NCI-H2081 (cell line): ENCODE results near the gene ISOC1.

ENCODE experiments used
- DNase-seq, 2 experiments: peaks; one replicate each; lab custom pipeline; 2025; lab: John Stamatoyannopoulos, UW

ISOC1 gene

DNA sequence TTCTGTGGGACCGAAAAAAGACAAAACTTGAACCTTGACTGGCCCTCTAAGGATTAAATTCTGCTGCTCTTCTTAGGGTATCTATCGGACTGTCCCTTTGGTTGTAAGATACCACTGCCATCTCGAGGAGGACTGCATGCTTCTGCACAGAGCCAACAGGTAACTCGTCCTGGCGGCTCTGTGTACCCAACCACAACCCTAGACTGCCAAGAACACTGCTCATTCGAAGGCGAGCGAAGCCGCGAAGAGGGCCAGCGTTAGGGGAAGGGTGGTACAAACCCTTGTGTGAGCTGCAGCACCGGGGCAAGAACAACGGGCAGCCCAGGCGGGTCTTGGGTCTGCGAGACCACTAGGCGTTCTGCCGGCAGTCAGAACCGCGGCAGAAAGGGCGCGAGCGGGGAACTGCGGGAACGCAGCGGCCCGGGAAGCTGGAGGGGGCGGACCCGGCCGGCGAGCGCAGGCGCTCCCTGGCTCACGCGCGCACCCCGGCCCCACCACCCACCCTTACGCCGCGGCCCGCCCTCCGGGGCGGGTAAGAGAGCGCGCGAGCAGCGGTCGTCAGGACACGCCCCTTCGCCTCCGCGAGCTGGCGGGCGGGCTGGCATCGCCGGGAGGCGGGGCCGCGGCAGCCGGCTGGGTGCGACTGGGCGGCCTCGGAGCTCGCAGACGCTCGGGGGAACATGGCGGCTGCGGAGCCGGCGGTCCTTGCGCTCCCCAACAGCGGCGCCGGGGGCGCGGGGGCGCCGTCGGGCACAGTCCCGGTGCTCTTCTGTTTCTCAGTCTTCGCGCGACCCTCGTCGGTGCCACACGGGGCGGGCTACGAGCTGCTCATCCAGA lies at the start of gene ISOC1:
Gene ISOC1, plus strand, starts transcription at position 663 of the 837 bp plus-strand sequence. Its CDS starts 18 bp downstream, at position 681.
- DNase-seq: peak; percentile 83 to 84

- no peak for DNase-seq
Observed at GRCh38 chr5:129046151-129046550, 48.4 kb upstream of the ISOC1 start.

- DNase-seq: no peak
Observed at GRCh38 chr5:129048509-129048908, 46.0 kb upstream of the ISOC1 start.

DNA sequence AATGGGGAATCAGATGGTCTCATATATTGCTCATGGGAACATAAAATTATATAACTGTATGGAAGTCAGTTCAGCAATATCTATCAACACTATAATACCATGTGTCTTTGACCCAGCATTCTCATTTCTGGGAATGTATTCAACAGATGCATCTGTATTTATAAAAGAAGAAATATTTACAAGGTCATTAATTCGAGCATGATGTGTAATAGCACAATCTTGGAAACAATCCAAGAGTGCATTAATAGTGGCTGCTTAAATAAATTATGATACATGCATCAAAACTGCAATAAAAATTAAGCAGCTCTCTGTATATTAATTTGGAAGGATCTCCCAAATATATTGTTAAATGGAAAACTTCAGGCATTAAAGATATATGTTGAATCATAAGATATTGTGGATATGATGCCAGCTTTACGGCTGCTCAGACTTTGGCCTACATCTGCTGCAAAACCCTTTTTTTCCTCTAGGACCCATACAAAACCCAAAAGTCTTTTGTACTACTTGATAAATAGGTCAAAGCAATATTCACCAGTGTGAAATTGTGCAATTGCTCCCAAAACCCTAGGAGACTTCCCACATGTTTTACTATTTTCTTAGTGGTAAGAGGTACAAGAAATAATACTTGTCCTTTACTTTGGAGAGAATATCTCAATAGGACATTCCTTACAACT lies 45.3 kb upstream of the ISOC1 start:
- DNase-seq: no peak

DNA sequence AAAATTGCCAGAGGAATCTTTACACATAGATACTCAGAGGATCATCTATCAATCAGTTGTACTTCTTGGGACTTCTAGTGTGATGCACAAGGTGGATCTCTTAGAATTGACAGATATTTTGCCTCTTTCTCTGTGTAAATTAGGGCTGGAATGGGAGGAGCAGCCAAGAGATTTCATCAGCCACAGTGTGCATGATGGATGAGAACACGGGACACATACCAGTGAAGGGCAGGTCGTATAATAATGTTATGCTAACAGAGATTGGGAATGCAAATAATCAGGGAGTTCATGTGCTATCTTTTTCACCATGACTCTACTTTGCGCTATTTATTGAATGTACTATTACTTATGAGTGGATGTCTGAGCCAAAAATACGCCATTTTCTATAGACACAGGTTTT lies 43.3 kb upstream of the ISOC1 start:
- DNase-seq: no peak

DNA sequence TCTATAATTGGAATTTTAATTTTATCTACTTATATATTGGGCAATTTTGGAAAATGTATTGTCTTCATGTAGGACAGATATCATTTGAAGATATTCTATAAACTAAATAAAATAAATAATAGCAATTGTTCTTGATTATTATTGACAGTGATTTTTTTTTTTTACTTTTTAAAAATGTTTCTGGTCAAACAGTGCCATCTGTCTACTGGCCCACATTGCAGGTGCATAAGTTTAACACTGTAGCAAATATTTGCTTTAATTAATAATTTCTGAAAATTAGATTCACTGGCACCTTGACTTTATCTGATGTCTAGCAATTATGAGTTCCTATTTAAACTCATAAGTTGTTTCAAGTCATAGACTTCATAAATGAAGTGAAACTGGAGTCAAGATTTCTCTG lies 41.1 kb upstream of the ISOC1 start:
- no peak for DNase-seq

DNA sequence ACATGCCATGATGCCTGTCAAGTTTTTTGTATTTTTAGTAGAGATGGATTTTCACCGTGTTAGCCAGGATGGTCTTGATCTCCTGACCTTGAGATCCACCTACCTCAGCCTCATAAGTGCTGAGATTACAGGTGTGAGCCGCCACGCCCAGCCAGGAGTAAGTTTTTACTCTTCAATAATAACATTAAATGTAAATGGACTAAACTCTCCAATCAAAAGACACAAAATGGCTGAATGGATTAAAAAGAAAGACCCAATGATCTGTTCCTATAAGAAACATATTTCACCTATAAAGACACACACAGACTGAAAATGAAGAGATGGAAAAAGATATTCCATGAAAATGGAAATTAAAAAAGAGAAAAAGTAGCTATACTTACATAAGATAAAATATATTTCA lies 37.2 kb upstream of the ISOC1 start:
- no peak for DNase-seq

DNA sequence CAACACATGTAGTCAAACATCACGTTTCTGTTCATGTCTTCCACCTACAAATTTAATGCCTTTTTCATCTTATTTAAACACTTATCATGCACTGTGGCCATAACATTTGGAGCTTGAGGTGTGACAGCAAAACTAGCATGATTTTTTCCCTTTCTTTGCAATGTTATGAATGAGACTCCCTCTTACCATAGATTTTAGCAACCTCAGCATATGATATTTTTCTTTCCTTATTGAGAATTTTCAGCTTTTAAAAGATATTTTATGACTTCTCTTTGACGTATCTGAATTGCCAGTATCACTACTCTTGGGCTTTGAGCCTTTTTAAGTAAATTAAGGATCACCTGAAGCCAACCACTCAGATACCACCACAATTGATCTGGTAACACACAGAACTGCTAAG lies 32.7 kb upstream of the ISOC1 start:
- DNase-seq: no peak

- peak; percentile 1 to 50 for DNase-seq
Observed at GRCh38 chr5:129063483-129064113, 31.0 kb upstream of the ISOC1 start.

DNA sequence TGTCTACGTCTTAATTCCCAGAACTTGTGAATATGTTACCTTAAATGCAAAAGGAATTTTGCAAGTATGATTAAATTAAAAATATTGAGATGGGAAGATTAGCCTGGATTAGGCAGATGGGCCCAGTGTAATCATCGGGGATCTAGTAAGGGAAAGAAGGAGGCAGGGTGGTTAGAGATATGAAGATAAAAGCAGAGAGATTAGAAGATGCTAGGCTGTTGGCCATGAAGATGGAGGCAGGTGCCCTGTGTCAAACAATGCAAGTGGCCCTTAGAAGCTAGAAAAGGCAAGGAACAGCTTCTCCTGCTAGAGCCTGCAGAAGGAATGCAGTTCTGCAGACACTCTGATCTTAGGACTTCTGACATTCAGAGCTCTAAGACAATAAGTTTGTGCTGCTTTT lies 28.8 kb upstream of the ISOC1 start:
- DNase-seq: no peak

GRCh38 chr5:129067745-129068144 lies 26.8 kb upstream of the ISOC1 start:
- DNase-seq: no peak

DNA sequence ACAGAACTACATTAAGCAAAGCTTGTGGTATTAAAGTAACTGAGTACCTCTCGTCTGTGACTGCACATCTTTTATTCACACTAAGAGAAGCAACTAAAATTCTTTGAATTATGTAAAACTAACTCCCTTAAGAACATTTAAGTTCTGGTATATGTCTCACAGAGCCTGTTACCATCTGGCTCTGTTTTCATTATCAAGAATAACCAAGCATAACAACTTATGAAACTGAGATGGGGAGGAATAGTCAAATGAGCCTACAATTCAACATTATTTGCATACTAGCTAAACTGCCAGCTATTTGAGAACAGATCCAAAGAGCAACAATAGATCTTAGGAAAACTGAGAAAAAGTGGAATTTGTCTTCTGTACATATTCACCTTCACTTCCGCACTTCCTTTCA lies 25.3 kb upstream of the ISOC1 start:
- DNase-seq: no peak

- no peak for DNase-seq
Observed at GRCh38 chr5:129073111-129073510, 21.4 kb upstream of the ISOC1 start.

GRCh38 chr5:129074903-129075302 lies 19.6 kb upstream of the ISOC1 start:
- DNase-seq: no peak

DNA sequence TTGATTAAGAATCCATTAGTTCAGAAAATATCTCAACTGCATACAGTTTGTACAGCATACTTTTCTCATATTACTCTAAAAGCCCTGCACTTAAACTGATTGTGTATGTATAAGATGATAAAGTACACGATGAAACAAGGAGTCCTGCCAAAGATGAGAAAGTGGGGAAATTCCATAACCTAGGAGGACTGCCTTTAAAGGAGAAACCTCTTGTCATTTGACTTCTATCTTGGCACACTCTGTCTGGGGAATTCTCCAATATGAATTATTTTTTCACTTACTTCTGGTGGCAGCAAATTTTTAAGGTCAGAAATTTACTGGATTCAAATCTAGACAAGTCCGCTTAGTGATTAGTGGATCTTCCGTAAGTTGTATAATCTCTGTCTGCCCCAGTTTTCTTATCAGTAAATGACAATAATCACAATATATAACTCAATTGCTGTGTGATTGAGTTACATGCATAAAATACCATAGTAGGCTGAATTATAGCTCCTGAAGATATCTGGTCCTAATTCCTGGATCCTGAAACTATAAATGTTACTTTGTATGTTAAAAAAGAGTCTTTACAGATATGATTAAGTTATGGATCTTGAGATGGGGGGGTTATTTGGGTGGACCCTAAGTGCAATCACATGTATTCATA lies 17.0 kb upstream of the ISOC1 start:
- no peak for DNase-seq

- DNase-seq: no peak
Observed at GRCh38 chr5:129078247-129078646, 16.3 kb upstream of the ISOC1 start.

- no peak for DNase-seq
Observed at GRCh38 chr5:129078660-129079059, 15.9 kb upstream of the ISOC1 start.

DNA sequence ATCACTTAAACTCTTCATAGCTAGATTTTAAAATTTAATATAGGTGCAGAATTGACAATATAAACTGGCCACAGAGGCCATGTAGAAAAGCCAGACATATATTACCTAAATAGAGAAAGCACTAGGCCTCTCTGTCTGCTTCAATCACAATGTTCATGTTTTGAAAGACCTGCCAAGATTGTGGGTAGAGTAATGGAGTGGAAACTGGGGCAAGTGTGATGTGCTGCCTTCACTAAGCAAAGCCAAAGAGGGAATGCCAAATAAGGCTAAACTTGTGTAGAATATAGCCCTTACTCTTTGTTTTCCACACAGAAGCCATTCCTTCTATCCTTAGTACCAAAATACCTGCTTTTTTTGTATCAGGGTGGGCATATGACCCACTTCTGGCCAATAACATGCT lies 15.1 kb upstream of the ISOC1 start:
- no peak for DNase-seq

DNA sequence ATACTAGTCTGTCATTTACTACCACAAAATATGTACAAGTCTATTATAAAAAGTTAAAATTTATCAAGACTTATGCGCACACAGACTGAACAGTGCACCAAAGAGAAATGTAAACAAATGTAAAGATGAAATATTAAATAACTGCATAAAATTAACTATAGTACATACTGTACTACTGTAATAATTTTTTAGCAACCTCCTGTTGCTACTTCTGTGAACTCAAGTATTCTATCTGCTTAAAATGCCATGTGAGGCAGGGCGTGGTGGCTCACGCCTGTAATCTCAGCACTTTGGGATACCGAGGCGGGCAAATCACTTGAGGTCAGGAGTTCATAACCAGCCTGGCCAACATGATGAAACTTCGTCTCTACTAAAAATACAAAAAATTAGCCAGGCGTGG lies 13.8 kb upstream of the ISOC1 start:
- no peak for DNase-seq

GRCh38 chr5:129082225-129083136 lies 12.1 kb upstream of the ISOC1 start:
- DNase-seq: no peak
